Measurements from ENCODE around the gene ACOXL. TPM values are rescaled to one million over a fixed set of nuclear protein-coding genes. Genes with fewer than 3 reads are reported as not detected.

Gene ACOXL
- polyA plus RNA-seq, 4 donors, result 0.06 to 0.56 TPM; not detected in 2

GRCh38 chr2:110979471-110980338, 247.3 kb downstream of the ACOXL start:
- no peak for DNase-seq

DNA sequence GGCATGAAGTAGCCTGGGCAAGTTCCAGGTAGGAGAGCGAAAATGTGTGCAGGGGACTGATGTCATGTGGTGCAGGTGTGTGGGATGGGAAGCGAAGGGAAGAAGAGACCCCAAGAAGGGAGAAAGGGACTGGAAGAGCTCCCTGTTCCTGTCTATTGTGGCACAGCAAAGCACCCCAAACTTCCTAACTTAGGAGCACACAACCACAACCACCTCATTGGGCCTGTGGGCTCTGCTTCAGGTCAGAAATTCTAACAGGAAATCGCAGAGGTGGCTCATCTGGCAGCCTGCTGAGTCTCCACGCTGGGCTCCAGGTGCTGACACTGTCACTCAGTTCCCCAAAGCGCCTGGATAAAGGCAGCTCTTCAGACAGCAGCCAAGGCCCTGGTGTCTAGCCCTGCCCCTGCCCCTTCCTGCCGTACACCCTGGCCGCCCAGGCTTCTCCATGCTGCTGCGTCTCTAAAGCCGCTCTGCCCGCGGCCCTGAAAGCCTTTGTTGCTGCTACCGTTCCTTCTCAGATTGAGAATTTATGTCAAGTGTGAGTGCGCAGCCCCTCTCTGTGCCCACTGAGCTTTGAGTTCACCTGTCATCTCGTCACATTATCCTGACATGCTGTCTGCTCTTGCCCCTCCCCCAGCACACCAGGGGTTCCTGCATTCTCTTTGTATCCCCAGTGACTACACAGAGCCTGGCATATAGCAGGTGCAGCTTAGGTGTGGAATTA, 248.1 kb downstream of the ACOXL start:
- Histone ChIP-seq H3K27me3 (ENCODE audit: control insufficient read depth in 3 of 3, insufficient read depth in 3 of 3, low read length in 3 of 3) (no peaks in the 10 kb centered on the region), H3K4me3 (ENCODE audit: low read depth in 1 of 3, low read length in 3 of 3) (no peak overlapping the region), H3K4me1 (ENCODE audit: control insufficient read depth in 3 of 3, insufficient read depth in 2 of 3, low read depth in 1 of 3, low read length in 2 of 3) (peaks cover 0 to 10% (median 0%) of the 10 kb centered on the region in 3 donors), H3K9me3 (ENCODE audit: control insufficient read depth in 2 of 2, insufficient read depth in 1 of 2, low read depth in 1 of 2, low read length in 1 of 2) (peaks cover 0 to 4% of the 10 kb centered on the region in 2 donors), H3K36me3 (ENCODE audit: control insufficient read depth in 3 of 3, insufficient read depth in 2 of 3, low read depth in 1 of 3, low read length in 3 of 3) (no peaks in the 10 kb centered on the region), H3K27ac (ENCODE audit: low read depth in 1 of 3, low read length in 2 of 3) (no peak overlapping the region)
- no peak for FAIRE-seq
- DNase-seq, result no peak
- 89 to 92% (median 91%) methylated on average over 14 of the region's 14 CpGs for WGBS, 3 donors

More at GRCh38 chr2:110979471-110980338, 247.3 kb downstream of the ACOXL start:
- no peak for FAIRE-seq
- Histone ChIP-seq H3K4me3 (ENCODE audit: low read depth in 1 of 3, low read length in 3 of 3) (no peak overlapping the region), H3K27ac (ENCODE audit: low read depth in 1 of 3, low read length in 2 of 3) (no peak overlapping the region), H3K27me3 (ENCODE audit: control insufficient read depth in 3 of 3, insufficient read depth in 3 of 3, low read length in 3 of 3) (no peaks in the 10 kb centered on the region), H3K9me3 (ENCODE audit: control insufficient read depth in 2 of 2, insufficient read depth in 1 of 2, low read depth in 1 of 2, low read length in 1 of 2) (peaks cover 0 to 4% of the 10 kb centered on the region in 2 donors), H3K4me1 (ENCODE audit: control insufficient read depth in 3 of 3, insufficient read depth in 2 of 3, low read depth in 1 of 3, low read length in 2 of 3) (peaks cover 0 to 6% (median 0%) of the 10 kb centered on the region in 3 donors), H3K36me3 (ENCODE audit: control insufficient read depth in 3 of 3, insufficient read depth in 2 of 3, low read depth in 1 of 3, low read length in 3 of 3) (no peaks in the 10 kb centered on the region)
- WGBS, 3 donors, result 92 to 94% (median 94%) methylated on average over 10 of the region's 10 CpGs

DNA sequence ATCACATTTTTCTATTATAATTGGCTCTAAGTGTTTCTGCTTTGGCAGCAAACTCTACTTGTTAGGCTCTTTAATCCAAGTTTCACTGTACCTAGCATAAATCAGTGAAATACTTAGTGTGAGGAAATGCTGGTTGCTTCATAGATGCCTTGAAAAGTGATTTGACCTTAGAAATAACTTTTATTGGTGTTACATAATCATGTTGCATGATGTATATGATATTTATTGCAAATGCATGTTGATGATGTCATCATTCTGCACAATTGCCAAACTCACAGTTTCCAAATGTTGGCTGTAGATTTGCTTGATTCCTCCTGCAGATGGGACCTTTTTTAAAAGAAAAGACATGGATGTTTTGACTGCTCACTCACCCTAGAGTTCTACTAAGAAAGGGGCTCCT, 250.8 kb downstream of the ACOXL start:
- H3K27me3 ChIP-seq (ENCODE audit: control insufficient read depth in 3 of 3, insufficient read depth in 3 of 3, low read length in 3 of 3), result no peaks in the 10 kb centered on the region
- H3K27ac ChIP-seq (ENCODE audit: low read depth in 1 of 3, low read length in 2 of 3), result no peak overlapping the region
- H3K36me3 ChIP-seq (ENCODE audit: control insufficient read depth in 3 of 3, insufficient read depth in 2 of 3, low read depth in 1 of 3, low read length in 3 of 3), result no peaks in the 10 kb centered on the region
- FAIRE-seq (no peak), DNase-seq (peak in 1 of 2 donors; percentile 53)
- peaks cover 0 to 12% (median 0%) of the 10 kb centered on the region in 3 donors for H3K4me1 ChIP-seq (ENCODE audit: control insufficient read depth in 3 of 3, insufficient read depth in 2 of 3, low read depth in 1 of 3, low read length in 2 of 3)
- H3K9me3 ChIP-seq (ENCODE audit: control insufficient read depth in 2 of 2, insufficient read depth in 1 of 2, low read depth in 1 of 2, low read length in 1 of 2), result peaks cover 0 to under 1% of the 10 kb centered on the region in 2 donors
- no peak overlapping the region for H3K4me3 ChIP-seq (ENCODE audit: low read depth in 1 of 3, low read length in 3 of 3)

- H3K27ac ChIP-seq (ENCODE audit: low read depth in 1 of 3, low read length in 2 of 3), result peak overlapping the region in 1 of 3 donors; percentile 61
Measured at GRCh38 chr2:110984694-110985490, 252.5 kb downstream of the ACOXL start.

DNA sequence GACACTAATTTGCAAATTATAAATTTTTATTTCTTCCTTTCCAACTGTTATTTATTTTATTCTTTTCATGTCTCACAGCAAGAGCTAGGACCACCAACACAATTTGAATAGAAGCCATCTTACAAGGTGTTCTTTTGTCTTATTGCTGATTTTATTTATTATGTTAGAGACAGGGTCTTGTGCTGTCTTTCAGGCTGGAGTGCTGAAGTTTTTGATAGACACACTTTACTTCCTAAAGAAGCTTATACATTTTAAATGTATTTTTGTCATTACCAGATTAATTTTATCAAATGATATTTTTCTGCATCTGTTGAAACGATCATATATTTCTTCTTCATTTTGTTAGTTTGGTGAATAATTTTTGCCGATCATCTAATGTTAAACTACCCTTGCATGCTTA, 258.1 kb downstream of the ACOXL start:
- Histone ChIP-seq H3K9me3 (ENCODE audit: control insufficient read depth in 2 of 2, insufficient read depth in 1 of 2, low read depth in 1 of 2, low read length in 1 of 2) (no peaks in the 10 kb centered on the region), H3K4me3 (ENCODE audit: low read depth in 1 of 3, low read length in 3 of 3) (no peak overlapping the region), H3K4me1 (ENCODE audit: control insufficient read depth in 3 of 3, insufficient read depth in 2 of 3, low read depth in 1 of 3, low read length in 2 of 3) (peaks cover 0 to 7% (median 4%) of the 10 kb centered on the region in 3 donors), H3K36me3 (ENCODE audit: control insufficient read depth in 3 of 3, insufficient read depth in 2 of 3, low read depth in 1 of 3, low read length in 3 of 3) (no peaks in the 10 kb centered on the region), H3K27ac (ENCODE audit: low read depth in 1 of 3, low read length in 2 of 3) (no peak overlapping the region), H3K27me3 (ENCODE audit: control insufficient read depth in 3 of 3, insufficient read depth in 3 of 3, low read length in 3 of 3) (peaks cover 0 to 2% (median 0%) of the 10 kb centered on the region in 3 donors)
- no peak for FAIRE-seq
- no peak for DNase-seq
- WGBS, 3 donors, result 94 to 96% (median 96%) methylated on average over 2 of the region's 2 CpGs

More at GRCh38 chr2:110984694-110985490, 252.5 kb downstream of the ACOXL start:
- Histone ChIP-seq H3K4me1 (ENCODE audit: control insufficient read depth in 3 of 3, insufficient read depth in 2 of 3, low read depth in 1 of 3, low read length in 2 of 3) (peaks cover 0 to 12% (median 0%) of the 10 kb centered on the region in 3 donors), H3K27me3 (ENCODE audit: control insufficient read depth in 3 of 3, insufficient read depth in 3 of 3, low read length in 3 of 3) (no peaks in the 10 kb centered on the region), H3K4me3 (ENCODE audit: low read depth in 1 of 3, low read length in 3 of 3) (no peak overlapping the region), H3K9me3 (ENCODE audit: control insufficient read depth in 2 of 2, insufficient read depth in 1 of 2, low read depth in 1 of 2, low read length in 1 of 2) (no peaks in the 10 kb centered on the region), H3K36me3 (ENCODE audit: control insufficient read depth in 3 of 3, insufficient read depth in 2 of 3, low read depth in 1 of 3, low read length in 3 of 3) (no peaks in the 10 kb centered on the region)
- DNase-seq (peak in 1 of 2 donors; percentile 56), FAIRE-seq (no peak)
- WGBS, 3 donors, result 40 to 71% (median 59%) methylated on average over 8 of the region's 8 CpGs

DNA sequence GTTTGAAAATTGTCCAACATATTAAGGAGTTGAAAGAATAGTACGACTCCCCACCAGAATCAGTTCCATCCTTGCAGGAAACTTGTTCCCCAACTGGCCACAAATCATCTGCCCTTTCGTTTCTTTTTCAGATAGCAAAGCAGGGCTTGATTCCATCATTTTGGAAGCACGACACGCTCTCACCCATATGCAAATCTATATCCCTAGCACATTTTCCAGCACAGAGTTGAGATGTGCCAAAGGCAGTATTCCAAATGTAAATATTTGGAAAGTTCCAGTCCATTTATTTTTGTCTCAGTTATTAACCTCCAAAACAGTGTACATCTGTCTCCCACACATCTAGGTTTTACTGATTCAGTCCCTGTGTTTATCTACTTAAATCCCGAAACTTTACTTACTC, 259.5 kb downstream of the ACOXL start:
- no peak for DNase-seq
- no peaks in the 10 kb centered on the region for H3K36me3 ChIP-seq (ENCODE audit: control insufficient read depth in 3 of 3, insufficient read depth in 2 of 3, low read depth in 1 of 3, low read length in 3 of 3)
- WGBS, 3 donors, result 67 to 85% (median 76%) methylated on average over 5 of the region's 5 CpGs

DNA sequence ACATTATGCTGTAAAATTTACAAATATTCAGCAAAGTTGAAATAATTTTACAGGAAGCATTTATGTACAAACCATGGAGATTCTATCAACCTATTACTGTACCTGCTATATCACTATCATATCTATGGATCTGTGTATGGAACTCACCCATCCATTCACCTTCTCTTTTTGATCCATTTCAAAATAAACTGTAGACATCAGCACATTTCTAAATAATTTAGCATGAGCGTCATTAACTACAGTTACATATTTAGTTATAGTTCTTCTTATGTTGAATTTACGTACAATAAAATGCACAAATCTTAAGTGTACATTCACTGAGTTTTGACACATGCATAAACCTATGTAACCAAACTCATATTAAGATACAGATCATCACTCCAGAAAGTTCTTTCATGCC, 260.5 kb downstream of the ACOXL start:
- Histone ChIP-seq H3K36me3 (ENCODE audit: control insufficient read depth in 3 of 3, insufficient read depth in 2 of 3, low read depth in 1 of 3, low read length in 3 of 3) (no peaks in the 10 kb centered on the region), H3K4me3 (ENCODE audit: low read depth in 1 of 3, low read length in 3 of 3) (no peak overlapping the region), H3K27ac (ENCODE audit: low read depth in 1 of 3, low read length in 2 of 3) (no peak overlapping the region), H3K4me1 (ENCODE audit: control insufficient read depth in 3 of 3, insufficient read depth in 2 of 3, low read depth in 1 of 3, low read length in 2 of 3) (peaks cover 0 to 5% (median 4%) of the 10 kb centered on the region in 3 donors), H3K9me3 (ENCODE audit: control insufficient read depth in 2 of 2, insufficient read depth in 1 of 2, low read depth in 1 of 2, low read length in 1 of 2) (no peaks in the 10 kb centered on the region), H3K27me3 (ENCODE audit: control insufficient read depth in 3 of 3, insufficient read depth in 3 of 3, low read length in 3 of 3) (peaks cover 0 to 2% (median 0%) of the 10 kb centered on the region in 3 donors)
- FAIRE-seq (no peak), DNase-seq (no peak)
- 94 to 98% (median 96%) methylated on average over 2 of the region's 2 CpGs for WGBS, 3 donors

More for the DNA sequence above, 259.5 kb downstream of the ACOXL start:
- H3K27ac ChIP-seq (ENCODE audit: low read depth in 1 of 3, low read length in 2 of 3), result no peak overlapping the region
- peaks cover 0 to 5% (median 4%) of the 10 kb centered on the region in 3 donors for H3K4me1 ChIP-seq (ENCODE audit: control insufficient read depth in 3 of 3, insufficient read depth in 2 of 3, low read depth in 1 of 3, low read length in 2 of 3)
- no peak overlapping the region for H3K4me3 ChIP-seq (ENCODE audit: low read depth in 1 of 3, low read length in 3 of 3)
- H3K27me3 ChIP-seq (ENCODE audit: control insufficient read depth in 3 of 3, insufficient read depth in 3 of 3, low read length in 3 of 3), result peaks cover 0 to 2% (median 0%) of the 10 kb centered on the region in 3 donors
- H3K9me3 ChIP-seq (ENCODE audit: control insufficient read depth in 2 of 2, insufficient read depth in 1 of 2, low read depth in 1 of 2, low read length in 1 of 2), result no peaks in the 10 kb centered on the region
- FAIRE-seq, result no peak

All from small intestine (tissue), 7 donors.